ENCODE results near the gene STX17.

- TF ChIP-seq CTCF (IDR thresholded peaks at IDR 0.05), result no peak
- no peak for TF ChIP-seq POLR2AphosphoS5 (IDR thresholded peaks at IDR 0.05; ENCODE audit: low read depth, low read length)
Measured at GRCh38 chr9:99866398-99866797, 40.1 kb upstream of the STX17 start.
